HG02970 (cell line): ENCODE measurements around the gene ABI2.

Experiments used
- ATAC-seq: cut with Tn5 transposase; IDR thresholded peaks from one replicate; pipeline ENCODE4 v1.9.1; 2021; ENCODE audit warnings: mild to moderate bottlenecking, moderate library complexity, moderate number of reproducible peaks; ENCODE audit not compliant: unreplicated experiment, low FRiP score

ABI2 gene

DNA sequence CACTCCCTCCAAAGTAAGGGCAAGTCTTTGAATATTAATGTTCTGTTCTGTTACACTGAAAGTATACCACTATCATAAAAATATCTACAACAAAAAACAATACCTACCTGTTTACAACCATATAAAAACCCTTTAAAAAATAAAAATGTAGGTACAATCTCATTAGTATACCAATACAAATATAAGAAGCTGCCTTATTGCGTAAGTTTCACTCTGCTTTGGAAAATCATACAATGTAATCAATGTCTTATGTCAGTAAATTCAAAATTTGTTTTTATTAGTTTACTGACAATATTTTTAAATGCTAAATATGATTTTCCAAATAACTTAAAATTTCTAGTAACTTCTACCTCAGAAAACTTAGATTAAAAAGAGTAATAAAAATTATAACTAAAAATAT, 134.1 kb downstream of the ABI2 start:
- ATAC-seq: no peak

- no peak for ATAC-seq
Measured at GRCh38 chr2:203463266-203463678, 135.1 kb downstream of the ABI2 start.

DNA sequence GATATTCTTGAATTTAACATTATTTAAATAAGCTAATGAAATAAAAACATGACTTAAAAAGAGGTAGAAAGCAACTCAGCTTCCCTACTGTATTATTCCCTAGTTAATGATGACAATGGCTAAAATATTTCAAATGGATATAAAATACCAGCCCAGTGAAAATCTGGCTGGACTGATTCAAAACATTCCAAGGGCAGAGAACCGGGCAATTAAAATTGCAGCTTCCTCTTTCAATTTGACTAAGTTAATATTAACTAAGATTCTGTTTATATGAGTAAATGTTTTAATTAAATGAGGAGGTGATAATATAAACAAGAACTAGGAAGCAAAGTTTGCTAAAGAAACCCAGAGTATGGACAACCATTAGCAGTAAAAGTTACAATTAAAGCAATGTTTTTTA, 141.4 kb downstream of the ABI2 start:
- no peak for ATAC-seq

DNA sequence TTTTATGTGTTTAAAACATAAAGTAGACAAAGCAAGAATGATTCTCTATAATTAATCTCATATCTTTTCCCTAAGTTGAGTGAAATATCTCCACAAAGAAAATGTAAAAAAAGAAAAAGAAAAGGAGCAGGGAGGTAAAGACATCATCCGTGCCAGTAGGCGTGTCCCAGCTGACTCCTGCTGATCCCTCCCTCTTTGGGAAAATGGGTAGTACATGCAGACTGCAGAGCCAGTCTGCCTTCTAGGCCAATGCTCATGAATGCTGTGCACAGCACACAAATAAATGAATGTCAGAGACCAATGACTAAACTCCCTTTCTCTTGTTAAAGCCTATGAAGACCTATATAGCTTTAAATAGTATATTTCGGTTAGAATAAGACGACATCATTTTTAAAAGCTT, 142.2 kb downstream of the ABI2 start:
- no peak for ATAC-seq

GRCh38 chr2:203471323-203471722, 143.1 kb downstream of the ABI2 start:
- ATAC-seq: no peak

- no peak for ATAC-seq
Measured at GRCh38 chr2:203476881-203477280, 148.7 kb downstream of the ABI2 start.

DNA sequence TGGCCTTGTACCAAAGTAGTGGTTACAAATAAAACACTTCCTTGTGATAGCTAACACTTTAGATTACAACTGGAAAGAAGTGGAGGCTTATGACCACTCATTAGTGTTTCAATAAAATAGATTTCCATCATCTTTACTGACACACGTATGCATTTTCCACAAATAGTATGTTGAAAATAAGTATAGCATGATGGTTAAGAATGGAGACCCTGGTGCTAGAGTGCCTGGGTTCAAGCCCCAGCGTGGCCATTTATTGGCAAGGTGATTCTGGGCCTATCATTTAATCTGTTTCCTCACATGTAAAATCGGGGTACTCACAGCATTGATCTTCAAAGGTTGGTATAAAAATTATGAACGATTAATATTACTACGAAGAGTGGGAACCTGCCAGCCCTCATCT, 152.4 kb downstream of the ABI2 start:
- no peak for ATAC-seq

GRCh38 chr2:203484266-203485112, 156.3 kb downstream of the ABI2 start:
- no peak for ATAC-seq

DNA sequence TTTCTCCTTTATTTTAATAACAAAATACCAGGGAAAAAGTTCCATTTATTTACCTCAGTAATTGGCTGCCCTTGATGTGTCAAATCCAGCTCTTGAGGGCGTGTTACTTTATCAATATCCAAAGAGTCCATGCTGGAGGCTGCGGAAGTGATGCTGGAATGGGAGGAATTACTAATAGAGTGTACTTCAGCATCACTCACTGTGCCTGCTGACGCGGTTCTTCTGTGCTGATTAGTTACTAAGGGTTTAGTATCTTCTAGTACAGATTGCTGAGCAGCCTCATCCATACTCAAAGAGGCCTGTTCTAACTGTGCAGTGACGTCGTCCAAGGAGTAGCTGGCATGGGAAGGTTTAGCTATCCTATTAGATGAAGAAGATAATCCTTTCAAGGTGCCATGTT, 161.3 kb downstream of the ABI2 start:
- ATAC-seq: no peak

GRCh38 chr2:203490391-203490790, 162.2 kb downstream of the ABI2 start:
- ATAC-seq: no peak

DNA sequence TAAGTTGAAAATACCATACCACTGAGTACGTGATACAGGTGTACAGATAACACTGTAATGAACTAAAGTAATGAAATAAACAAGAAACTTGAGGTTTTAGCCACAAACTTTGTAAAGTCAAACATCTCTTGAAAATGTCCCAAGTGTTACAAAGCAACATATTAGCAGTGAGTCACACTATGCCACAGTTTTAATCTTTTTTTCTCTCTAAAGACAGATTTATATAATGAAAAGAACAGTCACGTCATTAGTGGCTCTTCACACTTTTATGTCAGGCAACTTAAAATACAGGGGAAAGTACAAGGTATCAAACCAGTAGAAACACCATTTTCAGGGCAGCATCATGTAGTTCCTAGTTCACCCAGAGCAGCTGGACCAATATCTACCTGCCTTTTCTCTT, 164.8 kb downstream of the ABI2 start:
- no peak for ATAC-seq
